GM19238 (cell line): ENCODE data around the gene PSMB10.
"Not testable (repeated sequence)": the region's sequence is repeated elsewhere in the genome, so short reads cannot be mapped to it uniquely, and the experiment has no call there.

Experiments used
- DNase-seq: peaks from one replicate; pipeline ENCODE4 v3.0.0; 2011; ENCODE audit warnings: low spot score; ENCODE audit not compliant: insufficient read length

PSMB10 gene

DNA sequence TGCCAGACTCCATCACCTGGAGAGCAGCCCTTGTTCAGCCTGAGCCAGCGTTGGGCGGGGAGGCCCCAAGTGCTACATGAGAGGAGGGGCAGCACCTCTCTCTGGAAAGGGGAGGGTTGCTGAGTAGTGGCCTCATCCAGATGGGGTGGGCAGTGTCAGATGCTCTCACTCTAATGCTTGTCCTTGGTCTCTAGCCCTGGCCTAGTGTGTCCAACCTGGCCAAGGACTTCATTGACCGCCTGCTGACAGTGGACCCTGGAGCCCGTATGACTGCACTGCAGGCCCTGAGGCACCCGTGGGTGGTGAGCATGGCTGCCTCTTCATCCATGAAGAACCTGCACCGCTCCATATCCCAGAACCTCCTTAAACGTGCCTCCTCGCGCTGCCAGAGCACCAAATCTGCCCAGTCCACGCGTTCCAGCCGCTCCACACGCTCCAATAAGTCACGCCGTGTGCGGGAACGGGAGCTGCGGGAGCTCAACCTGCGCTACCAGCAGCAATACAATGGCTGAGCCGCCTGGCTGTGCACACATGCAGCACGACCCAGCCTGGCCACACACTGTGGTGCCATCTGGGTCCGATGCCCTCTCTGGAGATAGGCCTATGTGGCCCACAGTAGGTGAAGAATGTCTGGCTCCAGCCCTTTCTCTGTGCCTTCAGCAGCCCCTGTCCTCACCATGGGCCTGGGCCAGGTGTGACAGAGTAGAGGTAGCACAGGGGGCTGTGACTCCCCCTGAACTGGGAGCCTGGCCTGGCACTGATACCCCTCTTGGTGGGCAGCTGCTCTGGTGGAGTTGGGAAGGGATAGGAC is 9.3 kb downstream of the PSMB10 start:
- DNase-seq = no peak

DNA sequence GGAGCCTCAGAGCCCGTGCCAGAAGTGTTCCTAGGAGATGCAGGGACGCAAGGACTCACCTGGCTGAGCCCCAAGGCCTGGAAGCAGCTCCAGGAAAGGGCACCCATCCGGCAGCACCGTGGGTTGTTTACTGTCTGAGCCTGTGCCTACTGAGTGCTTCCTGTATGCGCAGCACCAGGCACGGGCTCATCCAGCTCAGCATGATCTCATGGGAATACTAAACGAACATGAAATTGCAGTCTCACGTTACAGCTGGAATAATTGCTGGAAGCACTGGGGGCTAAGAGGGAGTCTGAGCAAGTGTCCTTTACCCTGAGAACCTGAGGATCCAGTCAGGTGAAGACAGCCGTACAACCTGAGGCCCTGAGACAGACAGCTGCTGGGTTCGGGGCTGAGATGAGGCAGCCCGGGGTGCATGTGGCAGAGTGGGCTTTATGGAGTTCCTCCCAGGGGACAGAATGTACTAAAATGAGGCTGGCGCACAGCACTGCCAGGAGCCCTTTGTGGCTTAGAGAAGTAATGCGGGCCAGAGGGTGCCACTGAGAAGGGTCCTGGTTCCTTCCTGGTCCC is 10.4 kb downstream of the PSMB10 start:
- no peak for DNase-seq

DNA sequence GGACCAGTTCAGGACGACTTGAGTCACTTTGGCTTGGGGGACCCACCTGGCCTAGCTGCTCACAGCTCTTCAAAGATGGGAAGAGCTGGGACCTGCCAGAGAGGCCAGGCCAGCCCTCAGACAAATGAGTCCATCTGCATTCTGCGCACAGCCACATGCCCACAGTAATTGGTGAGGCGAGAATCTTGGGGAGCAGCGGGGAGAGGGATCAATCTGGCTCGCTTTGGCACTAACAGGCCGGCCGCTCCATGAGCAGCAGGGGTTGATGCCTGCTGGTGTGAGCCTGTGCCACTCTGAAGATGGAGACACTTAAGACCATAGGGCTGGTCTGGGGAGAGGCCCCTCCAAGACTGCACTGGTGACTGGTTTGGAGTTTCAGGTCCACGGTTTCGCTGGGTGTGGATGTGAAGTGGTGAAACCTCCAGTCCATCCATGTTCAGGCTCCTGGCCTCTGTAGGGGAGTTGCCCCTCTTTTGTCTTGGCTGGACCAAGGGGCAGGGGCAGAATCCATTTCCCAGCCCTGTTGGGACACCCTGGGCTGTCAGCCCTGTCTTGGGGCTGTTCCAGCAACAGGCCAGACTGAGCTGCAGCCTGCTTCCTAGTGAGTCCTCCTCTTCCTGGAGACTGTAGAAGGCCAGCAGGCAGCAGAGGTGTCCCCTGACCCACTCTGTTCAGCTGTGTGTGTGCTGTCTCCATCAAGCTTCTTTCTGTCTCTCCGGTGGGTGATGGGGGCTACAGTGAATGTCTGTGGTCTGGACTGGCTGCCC is 12.3 kb downstream of the PSMB10 start:
- DNase-seq = no peak

DNA sequence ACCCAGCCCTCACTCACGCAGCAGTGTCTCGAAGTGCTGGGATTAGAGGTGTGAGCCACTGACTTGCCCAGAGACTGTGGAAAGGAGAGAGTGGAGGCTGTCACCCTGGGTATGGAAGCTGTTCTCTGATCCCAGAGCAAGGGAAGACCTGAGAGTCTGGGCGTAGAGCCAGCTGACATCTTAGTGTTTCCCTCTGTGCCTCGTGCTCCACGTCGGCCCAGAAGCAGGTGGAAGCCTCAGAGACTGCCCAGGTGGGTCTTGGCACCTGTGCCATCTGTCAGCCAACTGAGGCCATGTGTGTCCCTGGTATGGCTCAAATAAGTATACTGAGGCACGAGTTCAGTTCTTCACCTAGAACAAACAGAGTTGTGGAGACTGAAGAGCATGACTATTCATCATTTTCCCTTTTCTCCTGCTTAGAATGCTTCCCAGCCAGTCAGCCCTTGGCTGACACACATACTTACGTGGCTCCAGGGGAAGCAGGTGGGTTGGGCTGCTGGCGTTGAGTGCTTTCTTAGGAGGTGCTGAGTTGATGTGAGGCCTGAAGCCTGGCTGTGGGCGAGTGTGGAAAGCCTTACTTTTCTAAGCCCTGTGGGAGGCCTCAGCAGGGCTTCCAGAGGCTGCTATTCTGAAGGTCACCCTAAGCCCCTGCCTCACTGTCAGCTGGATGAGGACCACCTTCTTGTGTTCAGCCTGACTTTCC is 13.1 kb downstream of the PSMB10 start:
- DNase-seq = no peak

DNA sequence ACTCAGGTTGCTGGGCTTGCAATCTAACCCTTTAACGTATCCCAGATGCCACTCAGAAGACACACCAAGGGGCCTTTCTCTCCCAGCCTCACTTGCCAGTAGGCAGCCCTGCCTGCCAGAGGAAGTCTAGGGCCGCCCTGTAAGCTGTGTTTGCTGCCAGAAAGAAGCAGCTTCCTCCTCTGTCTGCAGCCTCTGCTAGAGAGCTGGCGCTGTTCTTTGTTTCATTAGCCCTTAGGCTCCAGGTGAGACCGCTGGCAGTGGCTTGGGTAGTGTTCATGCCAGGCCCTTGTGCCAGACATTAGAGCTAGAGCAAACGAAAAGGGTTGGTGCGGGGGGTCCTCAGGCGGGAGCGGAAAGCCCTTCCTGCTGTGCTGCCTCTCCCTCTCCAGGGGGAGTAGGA is 13.9 kb downstream of the PSMB10 start:
- DNase-seq = no peak

DNA sequence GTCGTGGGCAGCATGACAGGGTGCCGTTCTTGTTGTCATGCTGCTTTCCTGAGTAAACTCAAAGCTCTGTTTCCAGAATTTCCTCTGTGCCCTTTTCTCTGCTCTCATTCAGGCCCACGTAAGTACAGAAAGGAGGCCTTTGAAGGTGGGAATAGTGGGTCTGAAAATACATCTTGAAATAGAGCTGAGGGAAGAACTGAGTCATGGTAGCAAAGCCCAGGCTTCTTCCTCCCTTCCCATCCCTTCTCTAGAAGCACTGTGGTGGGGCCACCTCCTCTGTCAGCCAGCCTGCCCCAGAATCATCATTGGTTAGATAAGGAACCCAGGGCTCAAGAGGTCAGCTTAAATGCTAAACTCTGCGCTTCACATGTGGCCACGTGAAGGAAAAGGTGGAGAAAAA is 14.4 kb downstream of the PSMB10 start:
- no peak for DNase-seq

DNA sequence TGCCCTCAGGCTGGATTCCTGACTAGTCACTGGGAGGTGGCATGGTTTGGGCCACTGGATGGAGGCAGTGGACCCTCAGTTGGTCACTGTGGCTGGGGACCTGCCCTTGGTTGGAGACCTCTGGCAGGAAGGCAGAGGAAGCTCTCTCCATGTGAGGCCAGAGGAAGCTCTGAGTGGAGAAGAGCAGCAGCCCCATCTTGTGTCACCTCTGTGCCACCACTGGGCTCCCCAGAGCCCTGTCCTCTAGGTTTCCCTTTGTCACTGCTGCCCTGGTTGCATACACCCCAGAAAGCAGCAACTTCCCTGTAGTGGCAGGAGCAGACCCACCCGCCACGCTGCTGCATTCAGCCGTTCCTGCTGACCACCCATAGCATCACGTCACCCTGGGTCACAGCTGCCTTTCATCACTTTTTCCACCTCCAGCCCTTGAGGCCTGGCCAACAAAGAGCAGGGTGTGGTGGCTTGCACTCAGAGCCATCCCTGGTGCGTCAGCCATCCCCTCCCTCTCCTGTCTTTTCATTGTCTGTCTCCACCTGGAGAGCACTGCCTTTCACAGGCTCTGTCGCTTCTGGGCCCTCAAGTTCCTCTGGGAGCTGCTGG is 16.9 kb downstream of the PSMB10 start:
- no peak for DNase-seq

DNA sequence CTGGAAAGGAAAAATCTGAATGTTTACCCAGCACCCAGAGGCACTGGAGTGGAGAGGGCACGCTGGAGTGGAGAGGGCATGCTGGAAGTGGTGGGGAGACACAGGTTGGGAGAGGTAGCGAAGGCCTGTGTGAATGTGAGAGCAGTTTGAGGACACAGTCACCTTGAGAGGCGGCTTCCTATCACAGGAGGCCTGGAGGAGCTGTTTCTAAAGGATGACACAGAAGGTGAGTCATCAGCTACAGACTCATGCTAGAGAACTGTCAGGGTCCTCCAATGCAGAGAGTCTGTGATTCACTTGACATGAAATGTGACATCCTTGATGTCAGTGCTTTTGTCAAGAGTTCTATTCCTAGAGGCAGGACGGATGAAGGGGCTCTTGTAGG is 18.8 kb downstream of the PSMB10 start:
- DNase-seq = no peak

DNA sequence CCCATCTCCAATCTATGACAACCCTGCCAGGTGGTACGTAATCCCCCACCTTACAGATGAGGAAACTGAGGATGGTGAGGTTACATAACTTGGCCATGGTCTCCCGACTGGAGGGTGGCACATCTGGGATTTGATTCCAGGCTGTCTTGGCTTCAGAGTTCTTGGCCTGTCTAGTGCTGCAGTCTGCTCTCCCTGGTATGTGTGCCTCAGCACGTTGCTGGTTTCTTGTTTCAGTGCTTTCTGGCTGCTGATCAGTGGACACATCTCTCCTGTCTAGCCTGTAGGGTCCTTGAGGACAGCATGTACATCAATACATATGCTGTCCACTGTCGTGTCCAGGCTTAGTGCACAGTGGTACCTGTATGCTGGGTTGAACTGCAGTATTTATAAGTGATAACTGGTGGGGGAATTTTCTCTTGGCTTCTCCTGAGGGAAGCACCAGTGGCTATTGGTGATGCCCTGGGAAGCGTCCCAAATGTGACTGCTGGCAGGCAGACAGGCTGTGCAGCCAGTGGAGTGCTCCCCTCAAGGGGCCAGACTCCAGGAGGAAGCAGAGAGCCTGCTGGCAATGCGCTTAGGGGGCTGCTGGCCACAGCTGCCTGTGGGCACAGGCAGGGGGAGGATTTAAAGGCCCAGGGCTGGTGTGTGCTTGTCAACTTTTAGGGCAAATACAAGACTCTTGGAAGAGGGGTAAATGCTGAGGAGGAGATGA is 19.4 kb downstream of the PSMB10 start:
- DNase-seq = no peak

DNA sequence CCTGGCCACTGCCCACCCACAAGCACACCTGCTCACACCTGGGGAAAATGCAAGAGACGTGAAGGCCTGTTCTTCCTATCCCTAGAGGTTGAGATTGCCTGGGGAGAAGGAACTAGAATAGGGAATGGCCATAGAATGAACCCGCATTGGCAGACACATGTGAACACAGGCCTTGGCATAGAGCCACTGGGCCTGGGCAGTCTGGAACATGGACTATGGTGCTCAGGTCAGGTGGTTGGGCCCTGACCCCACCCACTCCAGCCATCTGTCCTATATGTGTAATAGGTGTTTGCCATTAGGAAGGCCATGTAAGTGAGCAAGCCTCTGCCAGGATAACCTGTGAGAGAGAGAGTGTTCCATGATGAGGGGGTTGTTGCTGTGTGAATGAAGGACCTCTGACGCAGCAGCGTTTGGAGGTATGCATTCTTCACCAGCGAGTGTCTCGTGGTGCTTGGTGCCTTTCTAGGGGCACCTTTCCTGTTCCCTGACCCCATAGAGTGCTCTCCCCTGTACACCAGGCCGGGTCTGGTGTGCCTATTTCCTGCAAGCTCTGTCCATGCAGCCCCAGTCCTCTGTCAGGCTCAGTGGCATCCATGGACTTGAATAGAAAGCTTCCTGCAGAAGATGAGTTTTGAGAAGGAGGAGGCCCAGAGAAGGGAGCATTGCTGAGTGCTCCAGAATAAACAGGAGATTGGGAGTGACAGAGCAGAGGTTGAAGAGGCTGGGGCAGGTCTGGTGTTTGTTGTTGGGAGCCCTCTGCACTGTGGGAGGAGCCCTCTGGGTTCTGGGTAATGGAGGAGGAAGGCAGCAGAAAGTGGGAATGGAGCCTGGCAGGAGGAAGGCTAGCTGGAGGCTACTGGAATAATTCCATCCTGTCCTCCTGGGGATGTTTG is 20.6 kb downstream of the PSMB10 start:
- DNase-seq = no peak

DNA sequence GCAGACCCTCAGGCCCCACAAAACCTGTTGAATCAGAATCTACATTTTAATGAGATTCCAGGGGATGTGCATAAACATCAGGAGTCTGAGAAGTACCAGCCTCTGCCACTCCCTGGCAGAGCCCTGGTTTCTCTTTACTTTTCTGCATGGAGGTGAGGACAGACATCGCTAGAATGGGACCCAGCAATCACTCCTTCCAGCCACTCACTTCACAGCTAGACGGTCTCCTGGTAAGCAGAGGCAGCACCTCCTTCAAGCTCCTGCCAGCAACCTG is 21.2 kb downstream of the PSMB10 start:
- not testable (repeated sequence) for DNase-seq

DNA sequence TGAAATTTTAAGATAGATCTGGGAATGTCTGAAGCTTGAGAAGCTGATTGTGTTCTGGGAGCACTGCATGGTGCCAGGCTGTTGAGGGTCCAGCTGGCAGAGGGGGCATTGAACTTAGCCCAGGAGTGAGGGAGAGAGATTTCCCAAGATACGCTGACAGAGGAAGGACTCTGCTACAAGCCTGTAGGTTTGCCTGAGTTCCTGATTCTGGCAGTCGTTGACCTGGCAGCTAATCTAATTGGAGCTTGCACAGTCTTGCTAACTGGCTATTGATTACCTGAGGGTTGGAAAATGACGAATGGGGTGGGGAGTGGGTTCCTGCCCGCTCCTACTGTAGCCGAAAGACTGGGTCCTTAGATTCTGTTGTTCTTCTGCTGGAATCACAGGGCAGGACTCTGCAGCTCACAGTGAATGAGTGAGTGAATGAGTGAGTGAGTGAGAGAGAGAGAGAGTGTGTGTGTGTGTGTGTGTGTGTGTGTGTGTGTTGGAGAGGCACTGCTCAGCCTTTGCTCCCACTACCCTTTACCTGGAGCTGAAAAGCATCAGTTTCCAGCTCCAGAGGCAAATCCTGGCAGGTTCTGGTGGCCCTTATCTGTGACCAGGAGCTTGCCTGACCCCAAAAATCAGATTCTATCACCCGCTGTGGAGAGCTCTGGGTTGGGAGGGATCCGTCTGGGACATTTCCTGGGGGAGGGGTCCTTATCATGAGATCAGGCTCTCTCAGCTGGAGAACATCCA is 21.7 kb downstream of the PSMB10 start:
- no peak for DNase-seq

DNA sequence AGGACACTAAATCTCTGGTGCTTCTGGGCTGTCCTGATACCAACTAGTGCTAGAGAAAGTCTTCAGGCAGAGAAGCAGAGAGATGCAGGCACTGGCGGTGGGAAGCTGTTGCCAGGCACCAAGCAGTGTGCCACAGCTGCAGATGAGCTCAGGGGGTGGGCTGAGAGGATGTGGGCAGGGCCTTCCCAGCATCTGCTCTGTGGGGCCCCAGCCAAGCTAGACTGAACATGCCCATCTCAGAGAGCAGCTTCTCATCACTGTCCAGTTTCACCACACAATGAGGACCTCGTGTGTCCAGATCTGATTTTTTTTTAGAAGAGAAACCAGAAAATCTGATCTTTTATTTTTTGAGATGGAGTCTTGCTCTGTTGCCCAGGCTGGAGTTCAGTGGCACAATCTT is 26.5 kb downstream of the PSMB10 start:
- no peak for DNase-seq

DNA sequence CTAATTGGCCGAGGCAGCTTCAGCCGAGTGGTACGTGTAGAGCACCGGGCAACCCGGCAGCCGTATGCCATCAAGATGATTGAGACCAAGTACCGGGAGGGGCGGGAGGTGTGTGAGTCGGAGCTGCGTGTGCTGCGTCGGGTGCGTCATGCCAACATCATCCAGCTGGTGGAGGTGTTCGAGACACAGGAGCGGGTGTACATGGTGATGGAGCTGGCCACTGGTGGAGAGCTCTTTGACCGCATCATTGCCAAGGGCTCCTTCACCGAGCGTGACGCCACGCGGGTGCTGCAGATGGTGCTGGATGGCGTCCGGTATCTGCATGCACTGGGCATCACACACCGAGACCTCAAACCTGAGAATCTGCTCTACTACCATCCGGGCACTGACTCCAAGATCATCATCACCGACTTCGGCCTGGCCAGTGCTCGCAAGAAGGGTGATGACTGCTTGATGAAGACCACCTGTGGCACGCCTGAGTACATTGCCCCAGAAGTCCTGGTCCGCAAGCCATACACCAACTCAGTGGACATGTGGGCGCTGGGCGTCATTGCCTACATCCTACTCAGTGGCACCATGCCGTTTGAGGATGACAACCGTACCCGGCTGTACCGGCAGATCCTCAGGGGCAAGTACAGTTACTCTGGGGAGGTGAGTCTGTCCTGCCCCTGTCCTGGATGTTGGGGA is 27.5 kb downstream of the PSMB10 start:
- no peak for DNase-seq

DNA sequence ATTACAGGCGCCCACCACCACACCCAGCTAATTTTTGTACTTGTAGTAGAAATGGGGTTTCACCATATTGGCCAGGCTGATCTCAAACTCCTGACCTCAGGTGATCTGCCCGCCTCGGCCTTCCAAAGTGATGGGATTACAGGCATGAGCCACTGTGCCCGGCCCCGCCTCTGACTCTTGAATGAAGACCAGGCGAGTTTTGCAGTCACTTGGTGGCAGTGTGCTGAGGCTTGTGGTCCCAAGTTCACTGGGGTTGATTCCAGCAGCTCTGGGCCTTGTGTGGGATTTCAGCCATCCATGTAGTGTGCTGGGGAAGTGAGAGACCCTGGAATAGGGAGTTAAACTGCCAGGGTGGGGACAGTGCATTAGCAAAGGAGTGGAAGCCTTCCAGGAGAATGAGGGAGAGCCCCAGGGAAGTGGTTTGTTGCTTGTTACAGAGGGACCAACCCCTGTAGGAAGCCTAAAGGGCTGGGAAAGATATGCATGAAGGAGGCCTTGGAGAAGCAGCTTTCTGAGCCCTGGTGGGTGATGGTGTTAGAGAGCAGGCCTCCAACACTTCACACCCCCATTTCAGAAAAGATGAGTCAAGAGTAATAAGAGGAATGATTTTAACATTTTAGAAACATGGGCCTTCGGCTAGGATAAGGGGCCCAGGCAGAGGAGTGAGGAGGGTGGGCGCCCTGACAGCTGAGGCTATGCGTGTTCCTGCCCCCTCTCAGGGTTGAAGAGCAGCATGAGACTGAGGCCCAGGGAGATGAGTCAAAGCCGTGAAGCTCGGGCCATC is 29.1 kb downstream of the PSMB10 start:
- no peak for DNase-seq

DNA sequence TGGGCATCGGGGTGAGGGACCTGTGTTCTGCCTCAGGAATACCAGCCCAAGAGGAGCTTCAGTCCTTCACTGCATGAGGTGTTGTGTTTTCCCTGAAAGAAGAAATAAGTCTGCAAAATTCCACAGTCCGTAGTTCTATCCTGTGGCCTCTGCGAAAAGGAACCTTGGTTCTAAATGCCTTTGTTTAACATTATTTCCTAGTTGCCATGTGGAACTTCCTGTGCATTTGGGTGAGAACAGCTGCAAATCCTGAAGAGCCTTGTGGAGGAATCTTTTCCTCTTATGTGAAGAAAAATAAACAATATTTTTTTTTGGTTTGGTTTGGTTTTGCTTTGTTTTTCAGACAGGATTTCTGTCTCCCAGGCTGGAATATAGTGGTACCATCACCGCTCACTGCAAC is 33.8 kb downstream of the PSMB10 start:
- DNase-seq = no peak

DNA sequence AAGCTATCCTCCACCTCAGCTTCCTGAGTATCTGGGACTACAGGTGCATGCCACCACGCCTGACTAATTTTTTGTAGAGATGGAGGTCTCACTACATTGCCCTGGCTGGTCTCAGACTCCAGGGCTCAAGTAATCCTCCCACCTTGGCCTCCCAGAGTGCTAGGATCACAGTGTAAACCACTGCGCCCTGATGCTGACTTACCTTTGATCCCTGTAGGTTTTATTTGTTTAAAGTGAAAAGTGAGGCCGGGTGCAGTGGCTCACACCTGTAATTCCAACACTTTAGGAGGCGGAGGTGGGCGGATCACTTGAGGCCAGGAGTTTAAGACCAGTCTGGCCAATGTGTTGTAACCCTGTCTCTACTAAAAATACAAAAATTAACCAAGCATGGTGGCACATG is 34.9 kb downstream of the PSMB10 start:
- DNase-seq = no peak

DNA sequence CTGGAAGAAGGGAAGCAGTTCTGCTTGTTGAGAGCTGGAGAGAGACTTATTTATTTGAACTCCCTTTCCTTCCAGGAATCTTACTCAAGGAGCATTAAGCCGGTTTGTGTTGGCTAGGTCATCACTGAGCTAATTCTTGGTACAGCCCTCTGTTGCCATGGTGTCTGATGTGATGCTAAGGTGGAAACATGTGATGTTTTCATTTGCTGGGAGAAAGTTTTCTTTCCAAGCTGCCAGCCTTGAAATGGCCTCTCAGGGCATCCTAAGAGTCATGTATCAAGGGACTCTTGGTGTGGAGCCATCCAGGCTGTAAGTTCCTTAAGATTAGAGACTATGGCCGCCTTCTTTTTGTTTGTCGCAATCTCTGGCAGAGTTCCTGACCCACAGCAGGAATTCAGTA is 39.4 kb downstream of the PSMB10 start:
- DNase-seq = no peak
